A549 (cell line): Measurements from ENCODE around the gene ENPP1. TPM values are rescaled to one million over a fixed set of nuclear protein-coding genes. Genes with fewer than 3 reads are reported as not detected.

Experiments
- ATAC-seq, 2 experiments: fragments of 200-7000 bp in 1 of 2; fragments of >200 bp in 1 of 2; cut with Nextera tagmentation in 1 of 2; cut with Tn5 transposase in 1 of 2; 3 replicates each; pipeline versions ENCODE4 v1.8.0 to v1.9.1; 2018 to 2020; ENCODE audit warnings: mild to moderate bottlenecking in 1 of 2, moderate library complexity in 1 of 2
- CTCF ChIA-PET: fragments of 300-600 bp; sonication (Branson Sonifier 250); formaldehyde crosslinking; extraction: SDS; loops from one replicate; lab custom pipeline; 2021; ENCODE audit warnings: antibody characterized with exemption, inconsistent platforms; lab: Yijun Ruan, JAX
- POLR2A ChIA-PET: fragments of 350-600 bp; formaldehyde crosslinking; extraction: SDS; loops from one replicate; lab custom pipeline; 2021; ENCODE audit warnings: antibody characterized with exemption, inconsistent platforms; lab: Yijun Ruan, JAX
- DNase-seq, 2 experiments: peaks; one replicate each; pipeline versions ENCODE4 v3.0.0 to v3.0.0-alpha.2; 2011 to 2016; ENCODE audit warnings: low read depth in 1 of 2, low spot score in 1 of 2
- FAIRE-seq: peaks from 2 replicates; lab custom pipeline; 2011; peaks lifted over from hg19 to GRCh38; lab: Jason Lieb, UNC
- H3K27ac ChIP-seq, 2 experiments: fragments of >200 bp; sonication (Bioruptor Twin); formaldehyde crosslinking; 3 replicates each; pipeline ENCODE4 v1.5.1; 2016 to 2017
- H3K4me1 ChIP-seq: fragments of >200 bp; sonication (Bioruptor Twin); formaldehyde crosslinking; 3 replicates; pipeline ENCODE4 v1.6.1; 2016
- H3K4me2 ChIP-seq: fragments of >200 bp; sonication (Bioruptor Twin); formaldehyde crosslinking; 3 replicates; pipeline ENCODE4 v1.6.1; 2016
- H3K4me3 ChIP-seq: fragments of >200 bp; sonication (Bioruptor Twin); formaldehyde crosslinking; 3 replicates; pipeline ENCODE4 v1.5.1; 2016
- H3K9me3 ChIP-seq: fragments of >200 bp; sonication (Bioruptor Twin); formaldehyde crosslinking; 3 replicates; pipeline ENCODE4 v1.6.1; 2016
- ATOH8 ChIP-seq: fragments of 250-450 bp; sonication (Bioruptor Pico); IDR thresholded peaks from 2 replicates; pipeline ENCODE4 v1.5.0; 2020; ENCODE audit warnings: low read depth, mild to moderate bottlenecking, moderate library complexity
- BHLHE40 ChIP-seq: IDR thresholded peaks from 2 replicates; pipeline ENCODE4 v1.6.1; 2012; ENCODE audit warnings: low read depth, low read length, inconsistent platforms
- CBX2 ChIP-seq: fragments of 200-600 bp; sonication (generic); IDR thresholded peaks from 2 replicates; pipeline ENCODE4 v1.6.1; 2016; ENCODE audit warnings: low read depth, mild to moderate bottlenecking, borderline replicate concordance
- CBX8 ChIP-seq: fragments of 200-600 bp; sonication (generic); IDR thresholded peaks from 2 replicates; pipeline ENCODE4 v1.6.1; 2016
- EHF ChIP-seq: fragments of 250-450 bp; sonication (Bioruptor Pico); IDR thresholded peaks from 2 replicates; pipeline ENCODE4 v1.5.0; 2020; ENCODE audit warnings: mild to moderate bottlenecking
- EHMT2 ChIP-seq: fragments of 200-600 bp; sonication (generic); IDR thresholded peaks from 2 replicates; pipeline ENCODE4 v1.6.1; 2016; ENCODE audit warnings: antibody characterized with exemption, low read depth, mild to moderate bottlenecking, moderate library complexity
- ELK1 ChIP-seq: fragments of 150-350 bp; IDR thresholded peaks from 2 replicates; pipeline ENCODE4 v1.6.1; 2014; ENCODE audit warnings: low read depth, mild to moderate bottlenecking, low read length
- FOSB ChIP-seq: fragments of 250-450 bp; sonication (Bioruptor Pico); IDR thresholded peaks from 2 replicates; pipeline ENCODE4 v1.5.0; 2020; ENCODE audit warnings: mild to moderate bottlenecking, moderate library complexity
- FOSL2 ChIP-seq, 2 experiments: fragments of 450-650 bp in 1 of 2; fragments of >200 bp in 1 of 2; sonication (Bioruptor Twin) in 1 of 2; formaldehyde crosslinking; IDR thresholded peaks; 2 replicates each; pipeline versions ENCODE4 v1.5.0 to v1.6.1; 2016 to 2020; ENCODE audit warnings: mild to moderate bottlenecking in 1 of 2, moderate library complexity in 1 of 2
- FOXS1 ChIP-seq: fragments of 250-450 bp; sonication (Bioruptor Pico); IDR thresholded peaks from 2 replicates; pipeline ENCODE4 v1.5.0; 2020; ENCODE audit warnings: mild to moderate bottlenecking, moderate library complexity
- GATA3 ChIP-seq: IDR thresholded peaks from 2 replicates; pipeline ENCODE4 v1.6.1; 2012; ENCODE audit warnings: borderline replicate concordance
- HMGXB4 ChIP-seq: fragments of 250-450 bp; sonication (Bioruptor Pico); IDR thresholded peaks from 2 replicates; pipeline ENCODE4 v1.5.0; 2021; ENCODE audit warnings: mild to moderate bottlenecking, moderate library complexity, borderline replicate concordance
- HOXA7 ChIP-seq: fragments of 250-450 bp; sonication (Bioruptor Pico); IDR thresholded peaks from 2 replicates; pipeline ENCODE4 v1.5.0; 2020; ENCODE audit warnings: mild to moderate bottlenecking, moderate library complexity
- JUN ChIP-seq, 2 experiments: fragments of >200 bp; sonication (Bioruptor Twin); formaldehyde crosslinking; IDR thresholded peaks; 2 replicates in 1 of 2; 3 replicates in 1 of 2; pipeline ENCODE4 v1.6.1; 2016 to 2017
- JUNB ChIP-seq: fragments of >200 bp; sonication (Bioruptor Twin); formaldehyde crosslinking; IDR thresholded peaks from 2 replicates; pipeline ENCODE4 v1.6.1; 2016
- MAZ ChIP-seq: fragments of 150-350 bp; IDR thresholded peaks from 2 replicates; pipeline ENCODE4 v1.6.1; 2014; ENCODE audit warnings: antibody characterized with exemption, low read depth, low read length, borderline replicate concordance
- NFE2L2 ChIP-seq: fragments of 150-350 bp; conservative IDR thresholded peaks from 2 replicates; pipeline ENCODE4 v1.6.1; 2014; ENCODE audit warnings: low read length
- NR3C1 ChIP-seq: fragments of >200 bp; sonication (Bioruptor Twin); formaldehyde crosslinking; IDR thresholded peaks from 3 replicates; pipeline ENCODE4 v1.6.1; 2017
- PHF8 ChIP-seq: fragments of 200-600 bp; sonication (generic); IDR thresholded peaks from 2 replicates; pipeline ENCODE4 v1.6.1; 2016; ENCODE audit warnings: low read depth, mild to moderate bottlenecking, antibody characterized with exemption, moderate library complexity, borderline replicate concordance
- POLR2AphosphoS2 ChIP-seq: conservative IDR thresholded peaks from 2 replicates; pipeline ENCODE4 v1.6.1; 2012; ENCODE audit warnings: low read length, improper control_type of control experiment, inconsistent platforms
- RAD21 ChIP-seq, 2 experiments: fragments of >200 bp in 1 of 2; sonication (Bioruptor Twin) in 1 of 2; formaldehyde crosslinking in 1 of 2; IDR thresholded peaks in 1 of 2; conservative IDR thresholded peaks in 1 of 2; 2 replicates in 1 of 2; 3 replicates in 1 of 2; pipeline ENCODE4 v1.6.1; 2012 to 2018; ENCODE audit warnings: inconsistent platforms in 1 of 2
- RFX5 ChIP-seq: fragments of 450-650 bp; IDR thresholded peaks from 2 replicates; pipeline ENCODE4 v1.7.1; 2014; ENCODE audit warnings: antibody characterized with exemption, mild to moderate bottlenecking, moderate library complexity
- RNF2 ChIP-seq: fragments of 200-600 bp; sonication (generic); IDR thresholded peaks from 2 replicates; pipeline ENCODE4 v1.6.1; 2016; ENCODE audit warnings: low read depth, mild to moderate bottlenecking, antibody characterized with exemption, moderate library complexity, borderline replicate concordance
- SMC3 ChIP-seq: fragments of >200 bp; sonication (Bioruptor Twin); formaldehyde crosslinking; IDR thresholded peaks from 3 replicates; pipeline ENCODE4 v1.6.1; 2018; ENCODE audit warnings: inconsistent platforms
- TFCP2L1 ChIP-seq: fragments of 250-450 bp; sonication (Bioruptor Pico); IDR thresholded peaks from 2 replicates; pipeline ENCODE4 v1.5.0; 2021; ENCODE audit warnings: mild to moderate bottlenecking
- ZC3H11A ChIP-seq: fragments of 450-650 bp; IDR thresholded peaks from 2 replicates; pipeline ENCODE4 v1.6.1; 2014; ENCODE audit warnings: antibody characterized with exemption, mild to moderate bottlenecking
- ZFP36 ChIP-seq: fragments of 450-650 bp; IDR thresholded peaks from 2 replicates; pipeline ENCODE4 v1.6.1; 2014; ENCODE audit warnings: borderline replicate concordance; ENCODE audit not compliant: partially characterized antibody
- ZSCAN20 ChIP-seq: fragments of 250-450 bp; sonication (Bioruptor Pico); IDR thresholded peaks from 2 replicates; pipeline ENCODE4 v1.8.0; 2022; ENCODE audit warnings: mild to moderate bottlenecking, moderate library complexity
- WGBS: methylation state at CpG from one replicate; pipeline ENCODE4 v1.1.6; 2017; ENCODE audit errors: missing lambda C conversion rate; 5-methylcytosine and 5-hydroxymethylcytosine counted together
- polyA plus RNA-seq, 4 experiments: library from polyadenylated mRNA; depleted of rRNA in 3 of 4; stranded (reverse); fragments of >200 nt; fragmentation: RNase III in 1 of 4; extraction: RNeasy Plus Mini Kit Qiagen cat#74134 plus additional on column Dnase treatment in 1 of 4; gene quantifications; 2 replicates in 3 of 4; 3 replicates in 1 of 4; pipeline ENCODE4 v1.2.3, GENCODE V29; 2011 to 2017

Gene ENPP1
- polyA plus RNA-seq, 2 of the 4 experiments (the other 2 are of a cell fraction), result 0.97 to 5.3 TPM

- DNase-seq (no peak), FAIRE-seq (no peak), ATAC-seq (no peak)
- no peaks in the 10 kb centered on the region for H3K4me1 ChIP-seq
- H3K4me3 ChIP-seq, result no peak overlapping the region
- CTCF ChIA-PET, result interaction anchor here (1.3 kb wide), 1 partner anchor 477 kb away, joined by 3 read pairs; no protein-coding TSS in a partner anchor
- H3K4me2 ChIP-seq, result no peak overlapping the region
- TF ChIP-seq HMGXB4 (CRISPR knock-in tag) (no peak), ELK1 (no peak), TFCP2L1 (CRISPR knock-in tag) (no peak)
- H3K9me3 ChIP-seq, result no peaks in the 10 kb centered on the region
- H3K27ac ChIP-seq, result no peak overlapping the region
- 55% methylated on average over 10 of the region's 10 CpGs for WGBS
- POLR2A ChIA-PET, result no interaction called here
Observed at GRCh38 chr6:131803007-131803769, 4.6 kb upstream of the ENPP1 start.

- FAIRE-seq, result no peak
Observed at GRCh38 chr6:131804131-131804530, 3.7 kb upstream of the ENPP1 start.

GRCh38 chr6:131807321-131807643, 538 bp upstream of the ENPP1 start:
- peak overlapping the region; percentile 73 for H3K4me3 ChIP-seq
- no peak for DNase-seq
- H3K4me1 ChIP-seq, result peaks cover 5% of the 10 kb centered on the region; the same call in 1 of the 3 replicates
- no peak for TF ChIP-seq NR3C1
- no peak for TF ChIP-seq ATOH8 (CRISPR knock-in tag)
- no peak for TF ChIP-seq ZC3H11A
- no peak for TF ChIP-seq FOSL2 (IDR thresholded peaks at IDR 0.05)
- no peak for TF ChIP-seq FOSL2 (CRISPR knock-in tag; IDR thresholded peaks at IDR 0.05)
- no peak for TF ChIP-seq GATA3
- TF ChIP-seq HOXA7, result no peak
- TF ChIP-seq JUN (IDR thresholded peaks at IDR 0.05), result no peak
- TF ChIP-seq CBX8, result no peak
- no peak for TF ChIP-seq JUNB
- TF ChIP-seq SMC3, result no peak
- TF ChIP-seq, all 56 proteins: peak for 0
- H3K27ac ChIP-seq, result peak overlapping the region; percentile 79 to 95
- POLR2A ChIA-PET, result no interaction called here
- peak overlapping the region; percentile 88 for H3K4me2 ChIP-seq
- CTCF ChIA-PET, result interaction anchor here (1.1 to 1.5 kb wide), 2 partner anchors 11 to 100 kb away, joined by 3 to 5 read pairs; no protein-coding TSS in a partner anchor
- H3K9me3 ChIP-seq, result no peaks in the 10 kb centered on the region
- under 1% methylated on average over 15 of the region's 17 CpGs for WGBS
- FAIRE-seq, result no peak
- no peak; a peak in 1 of 6 replicates for ATAC-seq

More at GRCh38 chr6:131804131-131804530, 3.7 kb upstream of the ENPP1 start:
- 91% methylated on average over 1 of the region's 1 CpG for WGBS
- Histone ChIP-seq H3K27ac (no peak overlapping the region), H3K9me3 (no peaks in the 10 kb centered on the region), H3K4me2 (no peak overlapping the region), H3K4me1 (peaks cover 5% of the 10 kb centered on the region; the same call in 1 of the 3 replicates), H3K4me3 (no peak overlapping the region)
- no peak for DNase-seq
- TF ChIP-seq RAD21 (conservative IDR thresholded peaks at IDR 0.05 in 1 of 2, IDR thresholded peaks at IDR 0.05 in 1 of 2) (no peak), EHMT2 (no peak), FOSB (CRISPR knock-in tag) (no peak), ZSCAN20 (no peak), FOXS1 (CRISPR knock-in tag) (no peak), RNF2 (no peak), POLR2AphosphoS2 (no peak), BHLHE40 (no peak), ATOH8 (CRISPR knock-in tag) (no peak), RFX5 (no peak), MAZ (no peak), EHF (CRISPR knock-in tag) (no peak), FOSL2 (IDR thresholded peaks at IDR 0.05) (no peak), FOSL2 (CRISPR knock-in tag; IDR thresholded peaks at IDR 0.05) (no peak), PHF8 (no peak), ZFP36 (no peak), SMC3 (no peak), CBX2 (no peak), GATA3 (no peak), NFE2L2 (no peak)
- POLR2A ChIA-PET, result no interaction called here
- ATAC-seq, result no peak
- CTCF ChIA-PET, result interaction anchor here (0.7 kb wide), 1 partner anchor 46 kb away, joined by 3 read pairs; no protein-coding TSS in a partner anchor
